Endodermal cell (in vitro differentiated cells): ENCODE results near the gene SEPTIN8. TPM values are rescaled to one million over a fixed set of nuclear protein-coding genes. Genes with fewer than 3 reads are reported as not detected.

ENCODE experiments used
- DNase-seq: peaks from one replicate; pipeline ENCODE4 v3.0.0-alpha.2; 2017
- H3K27ac ChIP-seq: 2 replicates; pipeline ENCODE4 v1.5.1; 2013; ENCODE audit warnings: mild to moderate bottlenecking, low read depth, low read length, moderate library complexity
- H3K27me3 ChIP-seq: 2 replicates; pipeline ENCODE4 v1.6.1; 2013; ENCODE audit warnings: mild to moderate bottlenecking, low read length, moderate library complexity; ENCODE audit not compliant: insufficient read depth, control insufficient read depth, poor library complexity, severe bottlenecking
- H3K36me3 ChIP-seq: 2 replicates; pipeline ENCODE4 v1.7.0; 2013; ENCODE audit warnings: mild to moderate bottlenecking, low read length, moderate library complexity; ENCODE audit not compliant: control insufficient read depth, insufficient read depth
- H3K4me1 ChIP-seq: one replicate; pipeline ENCODE4 v1.7.0; 2013; ENCODE audit warnings: low read length; ENCODE audit not compliant: control insufficient read depth, insufficient read depth
- H3K4me3 ChIP-seq: 2 replicates; pipeline ENCODE4 v1.5.1; 2013; ENCODE audit warnings: mild to moderate bottlenecking, low read length, moderate library complexity
- H3K9ac ChIP-seq: 2 replicates; pipeline ENCODE4 v1.6.1; 2013; ENCODE audit warnings: mild to moderate bottlenecking, low read length, moderate library complexity; ENCODE audit not compliant: poor library complexity, severe bottlenecking; ENCODE audit errors: extremely low read depth
- H3K9me3 ChIP-seq: 2 replicates; pipeline ENCODE4 v1.6.1; 2013; ENCODE audit warnings: mild to moderate bottlenecking, low read length, moderate library complexity; ENCODE audit not compliant: control insufficient read depth
- H3K27ac Mint-ChIP-seq: 2 replicates; pipeline ENCODE4 v1.8.0; 2020; ENCODE audit warnings: mixed read lengths
- H3K27me3 Mint-ChIP-seq: 2 replicates; pipeline ENCODE4 v1.8.0; 2021; ENCODE audit warnings: mild to moderate bottlenecking, mixed read lengths; ENCODE audit not compliant: insufficient read depth
- H3K36me3 Mint-ChIP-seq: 2 replicates; pipeline ENCODE4 v1.8.0; 2020; ENCODE audit warnings: low read depth, mixed read lengths
- H3K4me1 Mint-ChIP-seq: 2 replicates; pipeline ENCODE4 v1.8.0; 2020; ENCODE audit warnings: mixed read lengths
- H3K4me3 Mint-ChIP-seq: 2 replicates; pipeline ENCODE4 v1.8.0; 2020; ENCODE audit warnings: mild to moderate bottlenecking, moderate library complexity, mixed read lengths
- H3K9me3 Mint-ChIP-seq: 2 replicates; pipeline ENCODE4 v1.8.0; 2020; ENCODE audit warnings: mild to moderate bottlenecking, mixed read lengths
- WGBS, 2 experiments: methylation state at CpG; one replicate each; pipeline versions ENCODE4 v1.1.5 to v1.1.7; 2013; ENCODE audit warnings: missing lambda C conversion rate in 2 of 2, mixed read lengths in 1 of 2; ENCODE audit not compliant: insufficient coverage in 1 of 2, insufficient read length in 1 of 2; 5-methylcytosine and 5-hydroxymethylcytosine counted together
- total RNA-seq, 2 donors: library from RNA; stranded (reverse); fragmentation: NEBNext Ultra II Directional in 1 of 2; extraction: Animal tissue kit (Norgen Biotek cat#: 25700) in 1 of 2; gene quantifications; 2 replicates in 1 of 2; 3 replicates in 1 of 2; pipeline ENCODE4 v1.2.1, GENCODE V29; 2021
- TF ChIP-seq, protein P1 (sequence below): fragments of 200-600 bp; sonication (generic); conservative IDR thresholded peaks from 2 replicates; pipeline ENCODE4 v1.5.0; 2021; ENCODE audit warnings: antibody characterized with exemption, mild to moderate bottlenecking

The SEPTIN8 gene
- total RNA-seq, 2 donors from 2014 or later, result 49.0 to 56.7 TPM

DNA sequence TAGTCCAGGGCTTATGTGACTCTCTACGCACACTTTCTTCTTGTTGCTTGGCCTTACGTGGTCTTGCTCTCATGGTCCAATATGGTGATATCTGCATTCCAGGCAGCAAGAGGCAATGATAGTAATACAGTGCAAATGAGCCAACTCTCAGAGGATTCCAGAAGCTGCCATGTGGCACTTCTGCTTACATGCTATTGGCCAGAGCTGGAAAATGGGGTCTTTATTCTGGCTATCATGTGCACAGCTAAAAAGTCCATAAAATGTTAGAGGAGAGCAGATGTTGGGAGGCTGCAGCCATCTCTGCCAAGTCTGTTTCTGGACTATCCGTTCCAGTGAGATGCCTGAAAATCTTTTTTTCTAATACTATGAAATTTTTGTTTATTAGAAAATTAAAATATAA, 2.9 kb upstream of the SEPTIN8 start:
- TF ChIP-seq, protein P1, sequence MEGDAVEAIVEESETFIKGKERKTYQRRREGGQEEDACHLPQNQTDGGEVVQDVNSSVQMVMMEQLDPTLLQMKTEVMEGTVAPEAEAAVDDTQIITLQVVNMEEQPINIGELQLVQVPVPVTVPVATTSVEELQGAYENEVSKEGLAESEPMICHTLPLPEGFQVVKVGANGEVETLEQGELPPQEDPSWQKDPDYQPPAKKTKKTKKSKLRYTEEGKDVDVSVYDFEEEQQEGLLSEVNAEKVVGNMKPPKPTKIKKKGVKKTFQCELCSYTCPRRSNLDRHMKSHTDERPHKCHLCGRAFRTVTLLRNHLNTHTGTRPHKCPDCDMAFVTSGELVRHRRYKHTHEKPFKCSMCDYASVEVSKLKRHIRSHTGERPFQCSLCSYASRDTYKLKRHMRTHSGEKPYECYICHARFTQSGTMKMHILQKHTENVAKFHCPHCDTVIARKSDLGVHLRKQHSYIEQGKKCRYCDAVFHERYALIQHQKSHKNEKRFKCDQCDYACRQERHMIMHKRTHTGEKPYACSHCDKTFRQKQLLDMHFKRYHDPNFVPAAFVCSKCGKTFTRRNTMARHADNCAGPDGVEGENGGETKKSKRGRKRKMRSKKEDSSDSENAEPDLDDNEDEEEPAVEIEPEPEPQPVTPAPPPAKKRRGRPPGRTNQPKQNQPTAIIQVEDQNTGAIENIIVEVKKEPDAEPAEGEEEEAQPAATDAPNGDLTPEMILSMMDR, result no peak
- H3K4me1 ChIP-seq, result no peaks in the 10 kb centered on the region
- H3K9me3 Mint-ChIP-seq, result no peaks in the 10 kb centered on the region
- no peaks in the 10 kb centered on the region for H3K9me3 ChIP-seq
- no peaks in the 10 kb centered on the region for H3K4me1 Mint-ChIP-seq
- no peak overlapping the region for H3K9ac ChIP-seq
- WGBS, 2 experiments, result 84 to 94% methylated on average over 2 of the region's 3 CpGs
- peaks cover 52% of the 10 kb centered on the region for H3K27me3 Mint-ChIP-seq
- H3K27ac Mint-ChIP-seq, result no peak overlapping the region
- H3K27ac ChIP-seq, result no peak overlapping the region
- peaks cover 55% of the 10 kb centered on the region for H3K27me3 ChIP-seq
- H3K4me3 ChIP-seq, result no peak overlapping the region
- no peak overlapping the region for H3K4me3 Mint-ChIP-seq
- DNase-seq, result no peak
- no peaks in the 10 kb centered on the region for H3K36me3 ChIP-seq
- no peaks in the 10 kb centered on the region for H3K36me3 Mint-ChIP-seq

DNA sequence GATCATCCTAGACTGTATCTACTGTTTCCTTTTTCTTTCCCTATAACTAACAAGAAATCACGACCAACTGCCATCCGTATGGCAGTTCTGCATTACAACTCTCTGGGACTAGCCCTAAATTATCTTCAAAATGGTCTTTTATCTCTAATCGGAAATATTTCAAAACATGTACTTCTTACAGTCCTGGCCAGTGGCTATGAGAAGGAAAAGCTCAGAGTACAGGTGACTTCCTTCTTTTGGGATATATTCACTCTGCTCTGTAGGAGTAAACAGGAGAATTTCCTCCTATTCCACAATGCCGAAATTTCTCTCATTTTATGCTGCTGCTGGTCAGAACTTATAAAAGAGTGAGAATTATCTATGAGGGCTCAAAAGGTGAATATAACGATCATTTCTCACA, 1.8 kb upstream of the SEPTIN8 start:
- Histone ChIP-seq H3K27me3 (peaks cover 55% of the 10 kb centered on the region), H3K4me1 (no peaks in the 10 kb centered on the region), H3K4me3 (no peak overlapping the region), H3K36me3 (no peaks in the 10 kb centered on the region), H3K9ac (no peak overlapping the region), H3K27ac (no peak overlapping the region), H3K9me3 (no peaks in the 10 kb centered on the region)
- H3K9me3 Mint-ChIP-seq, result no peaks in the 10 kb centered on the region
- WGBS, 2 experiments, result 89 to 93% methylated on average over 3 to 5 of the region's 5 CpGs
- no peak overlapping the region for H3K4me3 Mint-ChIP-seq
- peaks cover 61% of the 10 kb centered on the region for H3K27me3 Mint-ChIP-seq
- H3K4me1 Mint-ChIP-seq, result no peaks in the 10 kb centered on the region
- TF ChIP-seq, protein P1, result no peak
- DNase-seq, result no peak
- no peak overlapping the region for H3K27ac Mint-ChIP-seq
- H3K36me3 Mint-ChIP-seq, result no peaks in the 10 kb centered on the region

DNA sequence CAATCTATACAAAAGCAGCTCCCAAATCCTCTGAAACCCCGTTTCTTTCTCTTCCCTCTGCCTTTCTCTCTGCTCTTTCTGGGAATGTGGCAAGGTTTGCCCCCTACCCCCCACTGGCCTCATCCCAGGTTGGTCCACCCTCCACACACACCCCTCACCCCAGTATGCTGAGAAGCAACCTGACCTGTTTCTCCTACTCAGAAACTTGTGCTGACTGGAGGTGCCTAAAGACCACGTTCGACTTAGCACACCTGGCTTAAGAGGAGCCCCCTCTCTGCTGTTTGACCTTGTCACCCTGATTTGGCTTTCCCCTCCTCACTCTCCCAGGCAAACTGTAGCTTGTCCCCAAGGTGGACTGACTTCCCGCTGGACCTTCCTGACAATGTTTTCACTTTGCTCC, 1.1 kb upstream of the SEPTIN8 start:
- H3K27me3 ChIP-seq, result peaks cover 55% of the 10 kb centered on the region
- H3K9ac ChIP-seq, result no peak overlapping the region
- TF ChIP-seq, protein P1, result no peak
- peaks cover 61% of the 10 kb centered on the region for H3K27me3 Mint-ChIP-seq
- H3K4me1 Mint-ChIP-seq, result no peaks in the 10 kb centered on the region
- no peaks in the 10 kb centered on the region for H3K36me3 ChIP-seq
- H3K9me3 ChIP-seq, result no peaks in the 10 kb centered on the region
- H3K4me3 ChIP-seq, result no peak overlapping the region
- no peaks in the 10 kb centered on the region for H3K4me1 ChIP-seq
- 93 to 95% methylated on average over 2 to 4 of the region's 4 CpGs for WGBS, 2 experiments
- no peak overlapping the region for H3K27ac ChIP-seq
- peak overlapping the region; percentile 61 for H3K4me3 Mint-ChIP-seq
- no peaks in the 10 kb centered on the region for H3K9me3 Mint-ChIP-seq
- DNase-seq, result no peak
- no peaks in the 10 kb centered on the region for H3K36me3 Mint-ChIP-seq
- H3K27ac Mint-ChIP-seq, result no peak overlapping the region
